ENCODE data around the gene THSD7B.
"Not testable (repeated sequence)": the region's sequence is repeated elsewhere in the genome, so short reads cannot be mapped to it uniquely, and the experiment has no call there.

The THSD7B gene

GRCh38 chr2:137587834-137588233, 822.5 kb downstream of the THSD7B start:
- not testable (repeated sequence) for H3K4me3 ChIP-seq (ENCODE audit: low read length in 2 of 2); H3K27me3 ChIP-seq (ENCODE audit: control insufficient read depth in 2 of 2, insufficient read depth in 2 of 2, low read length in 2 of 2); H3K9ac ChIP-seq (ENCODE audit: low read depth in 1 of 2, low read length in 2 of 2); H3K36me3 ChIP-seq (ENCODE audit: control insufficient read depth in 2 of 2, insufficient read depth in 2 of 2, low read length in 2 of 2); H3K4me1 ChIP-seq (ENCODE audit: control insufficient read depth in 2 of 2, insufficient read depth in 2 of 2, low read length in 2 of 2); H3K27ac ChIP-seq (ENCODE audit: low read depth in 2 of 2, low read length in 2 of 2); H3K9me3 ChIP-seq (ENCODE audit: control insufficient read depth in 2 of 2, low read length in 2 of 2)

- not testable (repeated sequence) for H3K4me3 ChIP-seq (ENCODE audit: low read length in 2 of 2); H3K9ac ChIP-seq (ENCODE audit: low read depth in 1 of 2, low read length in 2 of 2)
Observed at GRCh38 chr2:137588578-137588977, 823.2 kb downstream of the THSD7B start.

GRCh38 chr2:137590102-137590501, 824.8 kb downstream of the THSD7B start:
- Histone ChIP-seq H3K36me3 (ENCODE audit: control insufficient read depth in 2 of 2, insufficient read depth in 2 of 2, low read length in 2 of 2) (no peaks in the 10 kb centered on the region), H3K27me3 (ENCODE audit: control insufficient read depth in 2 of 2, insufficient read depth in 2 of 2, low read length in 2 of 2) (no peaks in the 10 kb centered on the region), H3K9ac (ENCODE audit: low read depth in 1 of 2, low read length in 2 of 2) (no peak overlapping the region), H3K9me3 (ENCODE audit: control insufficient read depth in 2 of 2, low read length in 2 of 2) (no peaks in the 10 kb centered on the region), H3K4me1 (ENCODE audit: control insufficient read depth in 2 of 2, insufficient read depth in 2 of 2, low read length in 2 of 2) (no peaks in the 10 kb centered on the region), H3K4me3 (ENCODE audit: low read length in 2 of 2) (no peak overlapping the region), H3K27ac (ENCODE audit: low read depth in 2 of 2, low read length in 2 of 2) (no peak overlapping the region)

More at GRCh38 chr2:137588578-137588977, 823.2 kb downstream of the THSD7B start:
- H3K9me3 ChIP-seq (ENCODE audit: control insufficient read depth in 2 of 2, low read length in 2 of 2); H3K4me1 ChIP-seq (ENCODE audit: control insufficient read depth in 2 of 2, insufficient read depth in 2 of 2, low read length in 2 of 2); H3K27ac ChIP-seq (ENCODE audit: low read depth in 2 of 2, low read length in 2 of 2); H3K36me3 ChIP-seq (ENCODE audit: control insufficient read depth in 2 of 2, insufficient read depth in 2 of 2, low read length in 2 of 2); H3K27me3 ChIP-seq (ENCODE audit: control insufficient read depth in 2 of 2, insufficient read depth in 2 of 2, low read length in 2 of 2): not testable (repeated sequence)

- Histone ChIP-seq H3K27ac (ENCODE audit: low read depth in 2 of 2, low read length in 2 of 2) (no peak overlapping the region), H3K36me3 (ENCODE audit: control insufficient read depth in 2 of 2, insufficient read depth in 2 of 2, low read length in 2 of 2) (no peaks in the 10 kb centered on the region), H3K27me3 (ENCODE audit: control insufficient read depth in 2 of 2, insufficient read depth in 2 of 2, low read length in 2 of 2) (no peaks in the 10 kb centered on the region), H3K9ac (ENCODE audit: low read depth in 1 of 2, low read length in 2 of 2) (no peak overlapping the region), H3K9me3 (ENCODE audit: control insufficient read depth in 2 of 2, low read length in 2 of 2) (no peaks in the 10 kb centered on the region), H3K4me3 (ENCODE audit: low read length in 2 of 2) (no peak overlapping the region), H3K4me1 (ENCODE audit: control insufficient read depth in 2 of 2, insufficient read depth in 2 of 2, low read length in 2 of 2) (no peaks in the 10 kb centered on the region)
Observed at GRCh38 chr2:137607722-137608318, 842.5 kb downstream of the THSD7B start.

GRCh38 chr2:137638932-137639331, 873.6 kb downstream of the THSD7B start:
- Histone ChIP-seq H3K9ac (ENCODE audit: low read depth in 1 of 2, low read length in 2 of 2) (no peak overlapping the region), H3K27ac (ENCODE audit: low read depth in 2 of 2, low read length in 2 of 2) (no peak overlapping the region), H3K4me1 (ENCODE audit: control insufficient read depth in 2 of 2, insufficient read depth in 2 of 2, low read length in 2 of 2) (no peaks in the 10 kb centered on the region), H3K36me3 (ENCODE audit: control insufficient read depth in 2 of 2, insufficient read depth in 2 of 2, low read length in 2 of 2) (no peaks in the 10 kb centered on the region), H3K4me3 (ENCODE audit: low read length in 2 of 2) (no peak overlapping the region), H3K27me3 (ENCODE audit: control insufficient read depth in 2 of 2, insufficient read depth in 2 of 2, low read length in 2 of 2) (no peaks in the 10 kb centered on the region), H3K9me3 (ENCODE audit: control insufficient read depth in 2 of 2, low read length in 2 of 2) (no peaks in the 10 kb centered on the region)

- no peaks in the 10 kb centered on the region for H3K4me1 ChIP-seq (ENCODE audit: control insufficient read depth in 2 of 2, insufficient read depth in 2 of 2, low read length in 2 of 2)
- H3K9me3 ChIP-seq (ENCODE audit: control insufficient read depth in 2 of 2, low read length in 2 of 2), result no peaks in the 10 kb centered on the region
- no peak overlapping the region for H3K4me3 ChIP-seq (ENCODE audit: low read length in 2 of 2)
- H3K36me3 ChIP-seq (ENCODE audit: control insufficient read depth in 2 of 2, insufficient read depth in 2 of 2, low read length in 2 of 2), result no peaks in the 10 kb centered on the region
- H3K27ac ChIP-seq (ENCODE audit: low read depth in 2 of 2, low read length in 2 of 2), result no peak overlapping the region
- no peak overlapping the region for H3K9ac ChIP-seq (ENCODE audit: low read depth in 1 of 2, low read length in 2 of 2)
- H3K27me3 ChIP-seq (ENCODE audit: control insufficient read depth in 2 of 2, insufficient read depth in 2 of 2, low read length in 2 of 2), result no peaks in the 10 kb centered on the region
Observed at GRCh38 chr2:137644731-137645130, 879.4 kb downstream of the THSD7B start.

- no peak overlapping the region for H3K27ac ChIP-seq (ENCODE audit: low read depth in 2 of 2, low read length in 2 of 2)
- no peaks in the 10 kb centered on the region for H3K36me3 ChIP-seq (ENCODE audit: control insufficient read depth in 2 of 2, insufficient read depth in 2 of 2, low read length in 2 of 2)
- H3K4me3 ChIP-seq (ENCODE audit: low read length in 2 of 2), result no peak overlapping the region
- no peaks in the 10 kb centered on the region for H3K9me3 ChIP-seq (ENCODE audit: control insufficient read depth in 2 of 2, low read length in 2 of 2)
- no peaks in the 10 kb centered on the region for H3K4me1 ChIP-seq (ENCODE audit: control insufficient read depth in 2 of 2, insufficient read depth in 2 of 2, low read length in 2 of 2)
- no peak overlapping the region for H3K9ac ChIP-seq (ENCODE audit: low read depth in 1 of 2, low read length in 2 of 2)
- H3K27me3 ChIP-seq (ENCODE audit: control insufficient read depth in 2 of 2, insufficient read depth in 2 of 2, low read length in 2 of 2), result no peaks in the 10 kb centered on the region
Observed at GRCh38 chr2:137654046-137654445, 888.7 kb downstream of the THSD7B start.

- H3K27me3 ChIP-seq (ENCODE audit: control insufficient read depth in 2 of 2, insufficient read depth in 2 of 2, low read length in 2 of 2), result no peaks in the 10 kb centered on the region
- no peak overlapping the region for H3K4me3 ChIP-seq (ENCODE audit: low read length in 2 of 2)
- H3K27ac ChIP-seq (ENCODE audit: low read depth in 2 of 2, low read length in 2 of 2), result no peak overlapping the region
- H3K9ac ChIP-seq (ENCODE audit: low read depth in 1 of 2, low read length in 2 of 2), result no peak overlapping the region
- no peaks in the 10 kb centered on the region for H3K4me1 ChIP-seq (ENCODE audit: control insufficient read depth in 2 of 2, insufficient read depth in 2 of 2, low read length in 2 of 2)
- no peaks in the 10 kb centered on the region for H3K9me3 ChIP-seq (ENCODE audit: control insufficient read depth in 2 of 2, low read length in 2 of 2)
- H3K36me3 ChIP-seq (ENCODE audit: control insufficient read depth in 2 of 2, insufficient read depth in 2 of 2, low read length in 2 of 2), result no peaks in the 10 kb centered on the region
Observed at GRCh38 chr2:137655814-137656213, 890.5 kb downstream of the THSD7B start.

GRCh38 chr2:137658433-137658832, 893.1 kb downstream of the THSD7B start:
- Histone ChIP-seq H3K9ac (ENCODE audit: low read depth in 1 of 2, low read length in 2 of 2) (no peak overlapping the region), H3K27me3 (ENCODE audit: control insufficient read depth in 2 of 2, insufficient read depth in 2 of 2, low read length in 2 of 2) (no peaks in the 10 kb centered on the region), H3K4me1 (ENCODE audit: control insufficient read depth in 2 of 2, insufficient read depth in 2 of 2, low read length in 2 of 2) (no peaks in the 10 kb centered on the region), H3K27ac (ENCODE audit: low read depth in 2 of 2, low read length in 2 of 2) (no peak overlapping the region), H3K4me3 (ENCODE audit: low read length in 2 of 2) (no peak overlapping the region), H3K9me3 (ENCODE audit: control insufficient read depth in 2 of 2, low read length in 2 of 2) (no peaks in the 10 kb centered on the region), H3K36me3 (ENCODE audit: control insufficient read depth in 2 of 2, insufficient read depth in 2 of 2, low read length in 2 of 2) (no peaks in the 10 kb centered on the region)

- Histone ChIP-seq H3K4me3 (ENCODE audit: low read length in 2 of 2) (no peak overlapping the region), H3K9ac (ENCODE audit: low read depth in 1 of 2, low read length in 2 of 2) (no peak overlapping the region), H3K27ac (ENCODE audit: low read depth in 2 of 2, low read length in 2 of 2) (no peak overlapping the region), H3K9me3 (ENCODE audit: control insufficient read depth in 2 of 2, low read length in 2 of 2) (no peaks in the 10 kb centered on the region), H3K27me3 (ENCODE audit: control insufficient read depth in 2 of 2, insufficient read depth in 2 of 2, low read length in 2 of 2) (no peaks in the 10 kb centered on the region), H3K36me3 (ENCODE audit: control insufficient read depth in 2 of 2, insufficient read depth in 2 of 2, low read length in 2 of 2) (no peaks in the 10 kb centered on the region), H3K4me1 (ENCODE audit: control insufficient read depth in 2 of 2, insufficient read depth in 2 of 2, low read length in 2 of 2) (no peaks in the 10 kb centered on the region)
Observed at GRCh38 chr2:137659616-137660015, 894.3 kb downstream of the THSD7B start.

- Histone ChIP-seq H3K4me3 (ENCODE audit: low read length in 2 of 2) (no peak overlapping the region), H3K9me3 (ENCODE audit: control insufficient read depth in 2 of 2, low read length in 2 of 2) (no peaks in the 10 kb centered on the region), H3K9ac (ENCODE audit: low read depth in 1 of 2, low read length in 2 of 2) (no peak overlapping the region), H3K27me3 (ENCODE audit: control insufficient read depth in 2 of 2, insufficient read depth in 2 of 2, low read length in 2 of 2) (no peaks in the 10 kb centered on the region), H3K4me1 (ENCODE audit: control insufficient read depth in 2 of 2, insufficient read depth in 2 of 2, low read length in 2 of 2) (no peaks in the 10 kb centered on the region), H3K36me3 (ENCODE audit: control insufficient read depth in 2 of 2, insufficient read depth in 2 of 2, low read length in 2 of 2) (no peaks in the 10 kb centered on the region), H3K27ac (ENCODE audit: low read depth in 2 of 2, low read length in 2 of 2) (no peak overlapping the region)
Observed at GRCh38 chr2:137670111-137670510, 904.8 kb downstream of the THSD7B start.
